Activated CD4-positive, alpha-beta memory T cell treated with anti-CD3 and anti-CD28 coated beads for 36 hours (primary cell): Measurements from ENCODE around the gene A2ML1. TPM values are rescaled to one million over a fixed set of nuclear protein-coding genes. Genes with fewer than 3 reads are reported as not detected.
"Not testable (repeated sequence)": the region's sequence is repeated elsewhere in the genome, so short reads cannot be mapped to it uniquely, and the experiment has no call there.

Source experiments
- CTCF ChIA-PET: fragments of 350-600 bp; sonication (Branson Sonifier 250); formaldehyde crosslinking; loops from one replicate; lab custom pipeline; 2021; ENCODE audit warnings: antibody characterized with exemption, inconsistent platforms; lab: Charles Lee
- POLR2A ChIA-PET: fragments of 350-600 bp; sonication (Branson Sonifier 250); formaldehyde crosslinking; loops from one replicate; lab custom pipeline; 2021; ENCODE audit warnings: antibody characterized with exemption; lab: Charles Lee
- DNase-seq: peaks from one replicate; pipeline ENCODE4 v3.0.0-alpha.2; 2020
- H3K27ac Mint-ChIP-seq: one replicate; pipeline ENCODE4 v1.8.0; 2021; ENCODE audit warnings: mixed read lengths
- H3K27me3 Mint-ChIP-seq: one replicate; pipeline ENCODE4 v1.8.0; 2021; ENCODE audit warnings: mixed read lengths
- H3K36me3 Mint-ChIP-seq: one replicate; pipeline ENCODE4 v1.8.0; 2021; ENCODE audit warnings: mixed read lengths
- H3K4me1 Mint-ChIP-seq: one replicate; pipeline ENCODE4 v1.8.0; 2021; ENCODE audit warnings: low read depth, mixed read lengths
- H3K4me3 Mint-ChIP-seq: one replicate; pipeline ENCODE4 v1.8.0; 2021; ENCODE audit warnings: mild to moderate bottlenecking, mixed read lengths
- H3K9me3 Mint-ChIP-seq: one replicate; pipeline ENCODE4 v1.8.0; 2021; ENCODE audit warnings: mixed read lengths
- intact Hi-C: fragments of 100-400 bp; cut with micrococcal nuclease; formaldehyde crosslinking; loops from one replicate; pipeline ENCODE4 v1.15.1; 2023
- total RNA-seq, 2 experiments: library from RNA; stranded (reverse); gene quantifications; one replicate each; pipeline ENCODE4 v1.2.3, GENCODE V29; 2021

A2ML1 gene
- total RNA-seq, 2 experiments from 2014 or later = not detected

- H3K27ac Mint-ChIP-seq, H3K27me3 Mint-ChIP-seq: not testable (repeated sequence)
These were observed 1.6 kb upstream of the A2ML1 start for GRCh38 chr12:8820676-8821407.

DNA sequence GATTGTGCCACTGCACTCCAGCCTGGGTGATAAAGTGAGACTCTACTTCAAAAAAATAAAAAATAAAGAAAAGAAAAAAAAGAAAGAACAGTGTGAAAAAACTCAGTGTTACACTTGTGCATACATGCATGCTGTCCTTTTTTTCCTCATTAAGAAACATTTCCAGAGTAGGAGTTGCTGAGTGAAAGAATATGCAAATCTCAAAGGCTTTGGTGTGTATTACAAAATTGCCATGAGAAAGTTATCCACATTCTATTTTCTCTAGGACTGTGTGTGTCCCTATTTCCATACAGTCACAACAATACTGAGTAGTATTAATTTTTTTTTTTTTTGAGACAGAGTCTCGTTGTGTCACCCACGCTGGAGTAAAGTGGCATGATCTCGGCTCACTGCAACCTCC lies 830 bp upstream of the A2ML1 start:
- no peaks in the 10 kb centered on the region for H3K4me1 Mint-ChIP-seq
- CTCF ChIA-PET = interaction anchor here (0.7 to 1.5 kb wide), 3 partner anchors 11 to 277 kb away, joined by 3 to 4 read pairs (median 3); no protein-coding TSS in a partner anchor
- H3K27me3 Mint-ChIP-seq = no peaks in the 10 kb centered on the region
- POLR2A ChIA-PET = no interaction called here
- no peaks in the 10 kb centered on the region for H3K36me3 Mint-ChIP-seq
- H3K27ac Mint-ChIP-seq = no peak overlapping the region
- peaks cover 4% of the 10 kb centered on the region for H3K9me3 Mint-ChIP-seq
- DNase-seq = no peak
- no peak overlapping the region for H3K4me3 Mint-ChIP-seq
- intact Hi-C loops = no loop called here

More at GRCh38 chr12:8820676-8821407, 1.6 kb upstream of the A2ML1 start:
- POLR2A ChIA-PET, DNase-seq, H3K36me3 Mint-ChIP-seq, H3K9me3 Mint-ChIP-seq, H3K4me1 Mint-ChIP-seq, intact Hi-C loops, H3K4me3 Mint-ChIP-seq: not testable (repeated sequence)
- CTCF ChIA-PET = interaction anchor here (1.3 kb wide), 1 partner anchor 163 kb away, joined by 4 read pairs; no protein-coding TSS in a partner anchor

DNA sequence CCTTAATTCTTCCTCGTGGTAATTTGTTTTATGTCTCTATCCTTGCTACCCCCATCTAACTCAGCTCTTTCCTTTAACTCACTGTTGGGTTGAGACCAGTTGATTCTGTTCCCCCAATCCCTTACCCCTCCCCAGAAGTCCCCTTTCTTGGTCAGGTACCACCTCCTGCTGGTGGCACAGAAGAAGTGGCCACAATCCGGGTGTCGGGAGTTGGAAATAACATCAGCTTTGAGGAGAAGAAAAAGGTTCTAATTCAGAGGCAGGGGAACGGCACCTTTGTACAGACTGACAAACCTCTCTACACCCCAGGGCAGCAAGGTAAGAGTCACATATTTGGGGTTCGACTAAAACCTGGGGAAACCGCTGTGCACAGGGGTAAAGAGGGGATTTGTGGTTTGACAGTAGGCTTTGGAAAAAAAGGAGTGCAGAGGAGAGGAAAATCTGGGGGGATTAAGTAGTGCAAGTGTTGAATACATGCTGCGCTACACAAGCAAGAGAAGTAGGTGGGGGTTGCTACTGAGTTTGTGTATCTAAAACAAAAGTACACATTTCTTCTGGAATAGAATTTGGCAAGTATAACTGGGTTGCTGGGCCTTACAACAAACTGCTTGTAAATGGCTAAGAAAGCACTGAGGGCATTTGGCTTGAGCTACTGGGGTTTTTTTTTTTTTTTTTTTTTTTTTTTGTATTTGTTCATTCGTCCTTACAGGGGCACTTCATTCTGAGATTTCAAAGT lies 1.3 kb downstream of the A2ML1 start:
- Mint-ChIP-seq H3K4me3 (no peak overlapping the region), H3K36me3 (no peaks in the 10 kb centered on the region), H3K9me3 (peaks cover 4% of the 10 kb centered on the region), H3K27me3 (peaks cover 1% of the 10 kb centered on the region), H3K27ac (no peak overlapping the region), H3K4me1 (peaks cover 3% of the 10 kb centered on the region)
- POLR2A ChIA-PET = no interaction called here
- CTCF ChIA-PET = interaction anchor here (0.6 kb wide), 2 partner anchors 9 to 20 kb away, joined by 3 read pairs; no protein-coding TSS in a partner anchor
- no peak for DNase-seq
- intact Hi-C loops = no loop called here

DNA sequence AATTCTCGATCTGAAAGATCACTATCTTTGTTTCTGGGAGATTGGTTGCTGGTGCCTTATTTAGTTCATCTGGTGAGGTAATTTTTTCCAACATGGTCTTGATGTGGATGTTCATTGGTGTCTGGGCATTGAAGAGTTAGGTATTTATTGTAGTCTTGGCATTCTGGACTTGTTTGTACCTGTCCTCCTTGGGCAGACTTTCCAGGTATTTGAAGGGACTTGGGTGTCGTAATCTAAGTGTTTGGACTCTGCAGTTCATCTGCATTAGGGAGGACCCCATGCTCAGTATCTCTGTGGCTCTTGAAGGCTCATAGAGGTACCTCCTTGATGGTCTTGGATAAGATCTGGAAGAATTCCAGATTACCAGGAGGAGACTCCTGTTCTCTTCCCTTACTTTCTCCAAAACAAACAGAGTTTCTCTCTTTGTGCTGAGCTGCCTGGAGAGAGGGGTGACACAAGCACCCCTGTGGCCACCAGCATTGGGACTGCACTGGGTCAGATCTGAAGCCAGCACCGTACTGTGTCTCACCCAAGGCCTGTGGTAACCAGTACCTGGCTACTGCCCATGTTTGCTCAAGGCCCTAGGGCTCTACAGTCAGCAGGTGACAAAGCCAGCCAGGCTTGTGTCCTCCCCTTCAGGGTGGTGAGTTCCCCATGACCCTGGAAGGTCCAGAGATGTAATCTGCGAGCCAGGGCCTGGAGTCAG lies 5.3 kb downstream of the A2ML1 start:
- CTCF ChIA-PET = no interaction called here
- H3K4me3 Mint-ChIP-seq = no peak overlapping the region
- peaks cover 4% of the 10 kb centered on the region for H3K9me3 Mint-ChIP-seq
- H3K4me1 Mint-ChIP-seq = peaks cover 3% of the 10 kb centered on the region
- H3K27ac Mint-ChIP-seq = no peak overlapping the region
- POLR2A ChIA-PET = no interaction called here
- no peak for DNase-seq
- intact Hi-C loops = no loop called here
- H3K27me3 Mint-ChIP-seq = peaks cover 4% of the 10 kb centered on the region
- no peaks in the 10 kb centered on the region for H3K36me3 Mint-ChIP-seq

DNA sequence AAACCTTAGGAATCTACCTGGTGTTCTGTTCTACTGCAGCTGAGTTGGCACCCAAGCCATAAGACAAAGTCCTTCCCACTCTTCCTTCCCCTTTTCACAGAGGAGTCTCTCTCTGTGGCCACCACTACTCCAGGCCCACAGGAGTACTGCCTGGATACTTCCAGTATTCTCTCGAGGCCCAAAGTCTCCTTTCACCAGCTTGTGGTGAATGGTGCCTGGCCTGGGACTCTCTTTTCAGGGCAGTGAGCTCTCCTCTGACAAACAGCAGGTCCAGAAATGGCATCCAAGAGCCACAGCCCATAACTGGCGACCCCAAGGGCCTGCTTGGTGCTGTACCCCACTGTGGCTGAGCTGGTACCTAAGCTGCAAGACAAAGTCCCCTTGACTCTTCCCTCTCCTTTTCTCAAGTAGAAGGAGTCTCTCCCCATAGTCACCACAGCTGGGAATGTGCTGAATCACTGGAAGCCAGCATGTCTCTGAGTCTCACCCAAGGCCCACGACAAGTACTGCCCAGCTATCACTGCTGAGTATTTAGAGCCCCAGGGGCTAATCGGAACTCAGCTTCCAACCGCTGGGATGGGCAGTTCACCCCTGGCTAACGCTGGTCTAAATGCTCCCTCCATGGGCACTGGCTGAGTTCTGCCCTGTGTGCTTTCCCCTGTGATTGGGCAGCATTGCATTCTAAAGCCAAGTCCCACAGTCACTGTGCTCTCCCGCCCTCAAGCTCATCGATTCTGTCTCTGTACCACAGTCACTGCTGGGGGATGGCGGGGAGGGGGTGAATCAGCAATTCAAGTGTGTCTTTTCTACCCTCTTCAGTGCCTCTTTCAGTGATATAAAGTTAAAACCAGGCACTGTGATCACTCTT lies 6.1 kb downstream of the A2ML1 start:
- H3K36me3 Mint-ChIP-seq = no peaks in the 10 kb centered on the region
- POLR2A ChIA-PET = no interaction called here

DNA sequence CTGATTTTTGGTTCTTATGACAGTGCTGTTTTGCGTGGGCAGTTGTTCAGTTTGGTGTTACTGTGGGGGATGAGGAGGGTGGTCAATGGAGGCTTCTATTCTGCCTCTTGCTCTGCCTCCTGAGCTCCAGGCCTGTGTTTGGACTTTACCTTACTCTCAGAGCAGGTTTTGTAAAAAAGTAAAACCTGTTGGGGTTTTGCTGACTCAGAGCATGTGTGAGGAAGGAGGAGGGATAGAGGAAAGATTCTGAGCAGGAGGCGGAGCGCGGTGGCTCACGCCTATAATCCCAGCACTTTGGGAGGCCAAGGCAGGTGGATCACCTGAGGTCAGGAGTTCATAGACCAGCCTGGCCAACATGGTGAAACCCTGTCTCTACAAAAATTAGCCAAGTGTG lies 6.7 kb downstream of the A2ML1 start:
- Mint-ChIP-seq H3K9me3 (peaks cover 4% of the 10 kb centered on the region), H3K4me1 (peaks cover 3% of the 10 kb centered on the region), H3K4me3 (no peak overlapping the region), H3K27me3 (peaks cover 4% of the 10 kb centered on the region), H3K36me3 (no peaks in the 10 kb centered on the region), H3K27ac (no peak overlapping the region)
- intact Hi-C loops = no loop called here
- ChIA-PET CTCF (no interaction called here), POLR2A (no interaction called here)
- DNase-seq = no peak

More for the DNA sequence above, 6.1 kb downstream of the A2ML1 start:
- peaks cover 4% of the 10 kb centered on the region for H3K9me3 Mint-ChIP-seq
- H3K27ac Mint-ChIP-seq = no peak overlapping the region
- CTCF ChIA-PET = no interaction called here
- intact Hi-C loops = no loop called here
- H3K4me1 Mint-ChIP-seq = peaks cover 3% of the 10 kb centered on the region
- DNase-seq = no peak
- H3K4me3 Mint-ChIP-seq = no peak overlapping the region
- peaks cover 4% of the 10 kb centered on the region for H3K27me3 Mint-ChIP-seq

- H3K9me3 Mint-ChIP-seq = peaks cover 4% of the 10 kb centered on the region
- peaks cover 4% of the 10 kb centered on the region for H3K27me3 Mint-ChIP-seq
- peaks cover 3% of the 10 kb centered on the region for H3K4me1 Mint-ChIP-seq
- ChIA-PET CTCF (no interaction called here), POLR2A (no interaction called here)
- H3K36me3 Mint-ChIP-seq = no peaks in the 10 kb centered on the region
- no peak overlapping the region for H3K27ac Mint-ChIP-seq
- intact Hi-C loops = no loop called here
- H3K4me3 Mint-ChIP-seq = no peak overlapping the region
- DNase-seq = no peak
These were observed 7.2 kb downstream of the A2ML1 start for GRCh38 chr12:8829621-8830020.

DNA sequence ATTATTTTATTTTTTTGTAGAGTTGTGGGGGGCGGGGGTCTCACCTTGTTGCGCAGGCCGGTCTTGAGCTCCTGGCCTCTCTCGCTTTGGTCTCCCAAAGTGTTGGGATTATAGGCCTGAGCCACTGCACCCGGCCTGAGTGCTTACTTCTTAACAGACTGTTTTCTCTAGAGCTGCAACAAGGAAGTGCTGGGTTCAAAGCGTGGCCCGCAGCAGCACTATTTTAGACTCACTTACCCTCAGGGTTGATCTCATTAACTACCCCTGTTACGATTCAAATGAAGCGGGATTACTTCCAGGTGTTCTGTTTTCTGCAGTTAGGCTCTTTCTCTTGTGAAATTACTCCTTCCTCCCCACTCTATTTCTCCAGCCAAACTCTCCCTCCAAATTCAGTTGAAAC lies 8.7 kb downstream of the A2ML1 start:
- Mint-ChIP-seq H3K36me3 (no peaks in the 10 kb centered on the region), H3K9me3 (no peaks in the 10 kb centered on the region), H3K27me3 (peaks cover 6% of the 10 kb centered on the region), H3K4me3 (no peak overlapping the region), H3K27ac (no peak overlapping the region), H3K4me1 (peaks cover 3% of the 10 kb centered on the region)
- CTCF ChIA-PET = no interaction called here
- DNase-seq = no peak
- intact Hi-C loops = no loop called here
- POLR2A ChIA-PET = no interaction called here

DNA sequence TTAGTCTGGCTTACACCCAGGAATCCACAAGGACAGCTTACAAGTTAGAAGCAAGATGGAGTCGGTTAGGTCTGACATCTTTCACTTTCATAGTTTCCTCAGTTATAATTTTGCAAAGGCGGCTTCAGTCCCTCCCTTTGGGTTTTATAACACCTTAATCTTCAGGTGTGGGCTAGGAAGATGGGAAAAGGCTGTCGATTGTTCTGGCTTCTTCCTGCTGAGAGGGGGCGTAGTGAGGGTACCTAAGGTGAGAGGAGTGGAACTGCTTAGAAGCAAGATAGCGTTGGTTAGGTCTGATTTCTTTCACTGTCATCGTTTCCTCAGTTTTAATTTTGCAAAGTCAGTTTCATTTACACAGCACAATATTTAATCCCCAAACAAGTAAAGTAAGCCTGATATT lies 10.1 kb downstream of the A2ML1 start:
- no peak overlapping the region for H3K27ac Mint-ChIP-seq
- intact Hi-C loops = no loop called here
- ChIA-PET POLR2A (no interaction called here), CTCF (no interaction called here)
- H3K9me3 Mint-ChIP-seq = no peaks in the 10 kb centered on the region
- H3K27me3 Mint-ChIP-seq = peaks cover 7% of the 10 kb centered on the region
- no peak for DNase-seq
- H3K4me3 Mint-ChIP-seq = no peak overlapping the region
- peaks cover under 1% of the 10 kb centered on the region for H3K4me1 Mint-ChIP-seq
- H3K36me3 Mint-ChIP-seq = no peaks in the 10 kb centered on the region

GRCh38 chr12:8834230-8834629 lies 11.8 kb downstream of the A2ML1 start:
- no peaks in the 10 kb centered on the region for H3K9me3 Mint-ChIP-seq
- no peak overlapping the region for H3K27ac Mint-ChIP-seq
- POLR2A ChIA-PET = no interaction called here
- H3K27me3 Mint-ChIP-seq = peaks cover 6% of the 10 kb centered on the region
- no peak overlapping the region for H3K4me3 Mint-ChIP-seq
- H3K36me3 Mint-ChIP-seq = no peaks in the 10 kb centered on the region
- H3K4me1 Mint-ChIP-seq = no peaks in the 10 kb centered on the region
- no peak for DNase-seq
- CTCF ChIA-PET = no interaction called here
- intact Hi-C loops = no loop called here

GRCh38 chr12:8837291-8837690 lies 14.9 kb downstream of the A2ML1 start:
- DNase-seq = no peak
- Mint-ChIP-seq H3K27ac (no peak overlapping the region), H3K27me3 (peaks cover 6% of the 10 kb centered on the region), H3K9me3 (no peaks in the 10 kb centered on the region), H3K4me3 (no peak overlapping the region), H3K4me1 (no peaks in the 10 kb centered on the region), H3K36me3 (no peaks in the 10 kb centered on the region)
- ChIA-PET POLR2A (no interaction called here), CTCF (no interaction called here)
- intact Hi-C loops = no loop called here
